ENCODE measurements around the gene ANKRD29.
A peak's percentile ranks its signal among the peaks of the same experiment; 100 is the strongest.
"Not testable (repeated sequence)": the region's sequence is repeated elsewhere in the genome, so short reads cannot be mapped to it uniquely, and the experiment has no call there.

Gene ANKRD29

DNA sequence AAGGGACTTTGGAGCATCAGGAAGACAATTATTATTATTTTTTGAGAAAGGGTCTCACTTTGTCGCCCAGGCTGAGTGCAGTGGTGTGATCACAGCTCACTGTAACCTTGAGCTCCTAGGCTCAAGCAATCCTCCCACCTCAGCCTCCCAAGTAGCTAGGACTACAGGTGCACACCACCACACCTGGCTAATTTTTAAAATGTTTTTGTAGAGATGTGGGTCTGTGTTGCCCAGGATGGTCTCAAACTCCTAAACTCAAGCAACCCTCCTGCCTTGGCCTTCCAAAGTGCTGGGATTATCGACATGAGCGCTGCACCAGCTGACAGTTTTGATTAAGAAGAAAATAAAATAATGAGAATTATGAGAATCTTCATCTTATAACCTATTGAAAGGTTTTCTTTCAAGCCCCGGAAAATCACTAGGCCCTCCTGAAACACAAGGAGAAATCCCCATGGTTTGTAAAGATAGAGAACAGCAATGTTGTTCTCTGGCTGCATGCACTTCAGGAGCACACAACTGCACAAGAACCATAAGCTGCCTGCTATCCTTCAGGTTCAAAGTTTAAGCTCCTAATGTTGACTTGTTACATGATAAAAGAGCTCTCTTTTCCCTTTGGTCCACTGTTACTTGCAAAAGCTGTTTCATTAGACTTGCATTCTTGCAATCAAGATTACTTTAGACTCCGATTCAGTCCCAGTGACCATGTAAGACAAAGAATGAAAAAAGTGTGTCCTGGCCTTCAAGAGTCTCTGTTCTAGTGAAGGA is 93.2 kb downstream of the ANKRD29 start:
- no peak for DNase-seq
- no peak overlapping the region for H3K4me3 Mint-ChIP-seq
- H3K36me3 Mint-ChIP-seq: peaks cover 38 to 72% of the 10 kb centered on the region in 2 donors
- no peaks in the 10 kb centered on the region for H3K27me3 Mint-ChIP-seq
- no peaks in the 10 kb centered on the region for H3K9me3 Mint-ChIP-seq
- ATAC-seq (replicated peaks): no peak
- H3K27ac Mint-ChIP-seq: no peak overlapping the region
- peaks cover 2 to 11% of the 10 kb centered on the region in 2 donors for H3K4me1 Mint-ChIP-seq

- Mint-ChIP-seq H3K4me3 (no peak overlapping the region), H3K4me1 (peaks cover 0 to 13% of the 10 kb centered on the region in 2 donors), H3K27ac (no peak overlapping the region), H3K27me3 (no peaks in the 10 kb centered on the region), H3K9me3 (no peaks in the 10 kb centered on the region), H3K36me3 (peaks cover 42 to 70% of the 10 kb centered on the region in 2 donors)
- no peak for DNase-seq
- no peak for ATAC-seq (replicated peaks)
Measured at GRCh38 chr18:23568281-23569138, 94.2 kb downstream of the ANKRD29 start.

- Mint-ChIP-seq H3K27me3 (no peaks in the 10 kb centered on the region), H3K27ac (no peak overlapping the region), H3K4me1 (peaks cover 0 to 13% of the 10 kb centered on the region in 2 donors), H3K4me3 (no peak overlapping the region), H3K9me3 (no peaks in the 10 kb centered on the region), H3K36me3 (peaks cover 45 to 71% of the 10 kb centered on the region in 2 donors)
- DNase-seq (no peak), ATAC-seq (replicated peaks) (no peak)
Measured at GRCh38 chr18:23567671-23568070, 95.0 kb downstream of the ANKRD29 start.

DNA sequence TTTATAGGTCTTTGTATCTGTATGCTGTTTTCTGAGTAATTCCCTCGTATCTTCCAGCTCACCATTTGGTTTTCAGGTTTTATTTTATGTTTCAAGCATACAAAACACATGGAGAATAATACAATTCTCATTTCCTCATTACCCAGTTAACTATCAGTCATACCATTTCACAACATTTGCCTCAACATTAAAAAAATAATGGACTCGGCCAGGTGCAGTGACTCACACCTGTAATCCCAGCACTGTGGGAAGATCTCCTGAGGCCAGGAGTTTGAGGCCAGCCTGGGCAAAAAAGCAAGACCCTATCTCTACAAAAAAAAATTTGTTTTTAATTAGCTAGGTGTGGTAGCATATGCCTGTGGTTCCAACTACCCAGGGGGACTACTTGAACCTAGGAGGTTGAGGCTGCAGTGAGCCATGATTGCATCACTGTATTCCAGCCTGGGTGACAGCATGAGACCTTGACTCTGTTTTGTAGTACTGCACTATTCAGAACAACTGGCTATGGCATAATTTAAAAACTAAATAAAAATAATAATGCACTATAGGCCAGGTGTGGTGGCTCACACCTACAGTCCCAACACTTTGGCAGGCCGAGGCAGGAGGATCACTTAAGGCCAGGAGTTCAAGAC is 96.7 kb downstream of the ANKRD29 start:
- Mint-ChIP-seq H3K27ac (no peak overlapping the region), H3K9me3 (no peaks in the 10 kb centered on the region), H3K4me1 (peaks cover 0 to 13% of the 10 kb centered on the region in 2 donors), H3K4me3 (no peak overlapping the region), H3K36me3 (peaks cover 61 to 82% of the 10 kb centered on the region in 2 donors), H3K27me3 (no peaks in the 10 kb centered on the region)
- no peak for DNase-seq
- no peak for ATAC-seq (replicated peaks)

- DNase-seq (no peak), ATAC-seq (replicated peaks) (peak; percentile 65 to 71)
- peaks cover 0 to 13% of the 10 kb centered on the region in 2 donors for H3K4me1 Mint-ChIP-seq
- no peaks in the 10 kb centered on the region for H3K9me3 Mint-ChIP-seq
- H3K36me3 Mint-ChIP-seq: peaks cover 66 to 77% of the 10 kb centered on the region in 2 donors
- no peaks in the 10 kb centered on the region for H3K27me3 Mint-ChIP-seq
- H3K27ac Mint-ChIP-seq: no peak overlapping the region
- no peak overlapping the region for H3K4me3 Mint-ChIP-seq
Measured at GRCh38 chr18:23563377-23564043, 99.2 kb downstream of the ANKRD29 start.

- no peaks in the 10 kb centered on the region for H3K9me3 Mint-ChIP-seq
- H3K27me3 Mint-ChIP-seq: no peaks in the 10 kb centered on the region
- ATAC-seq (replicated peaks) (no peak), DNase-seq (no peak)
- peaks cover 72 to 75% of the 10 kb centered on the region in 2 donors for H3K36me3 Mint-ChIP-seq
- peaks cover 0 to 13% of the 10 kb centered on the region in 2 donors for H3K4me1 Mint-ChIP-seq
- no peak overlapping the region for H3K4me3 Mint-ChIP-seq
- H3K27ac Mint-ChIP-seq: no peak overlapping the region
Measured at GRCh38 chr18:23560186-23560585, 102.5 kb downstream of the ANKRD29 start.

DNA sequence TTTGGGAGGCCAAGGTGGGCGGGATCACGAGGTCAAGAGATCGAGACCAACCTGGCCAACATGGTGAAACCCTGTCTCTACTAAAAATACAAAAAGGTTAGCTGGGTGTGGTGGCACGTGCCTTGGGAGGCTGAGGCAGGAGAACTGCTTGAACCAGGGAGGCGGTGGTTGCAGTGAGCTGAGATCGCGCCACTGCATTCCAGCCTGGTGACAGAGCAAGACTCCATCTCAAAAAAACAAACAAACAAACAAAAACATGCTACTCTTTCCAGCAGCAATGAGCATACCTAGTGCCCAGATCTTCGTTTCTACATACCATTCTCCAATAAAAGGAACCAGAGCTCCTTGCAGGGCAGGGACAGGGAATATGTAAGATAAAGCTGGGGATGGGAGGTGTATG is 105.2 kb downstream of the ANKRD29 start:
- not testable (repeated sequence) for H3K27ac Mint-ChIP-seq, DNase-seq, H3K4me3 Mint-ChIP-seq

DNA sequence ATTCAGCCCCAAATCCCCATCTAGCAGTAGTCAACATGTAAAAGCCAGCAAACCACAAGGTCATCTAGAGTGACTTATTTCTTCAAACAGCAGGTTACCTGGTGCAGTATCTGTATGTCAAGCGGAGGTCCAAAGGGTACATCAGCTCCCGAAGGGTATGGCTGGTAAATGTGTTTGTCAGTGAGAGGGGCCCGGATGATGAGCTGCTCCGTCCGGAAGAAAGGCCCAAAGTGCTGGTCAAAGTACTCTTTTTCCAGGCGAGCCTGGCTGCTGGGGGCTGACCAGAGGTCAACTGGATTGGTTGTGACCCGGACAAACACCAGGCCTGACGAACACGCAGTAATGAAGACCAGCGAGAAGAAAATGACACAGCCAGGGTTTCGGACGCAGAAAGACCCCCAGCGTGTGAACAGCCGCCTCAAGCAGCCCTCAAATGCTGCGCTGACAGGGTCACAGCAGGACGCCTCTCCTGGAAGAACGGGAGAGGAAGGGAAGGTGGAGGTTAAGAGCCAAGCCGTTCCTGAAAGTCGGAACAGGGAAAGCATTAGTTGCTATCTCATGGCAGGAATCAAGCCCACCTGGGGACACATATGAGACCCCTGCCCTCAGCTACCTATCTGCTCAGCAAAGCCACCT is 106.4 kb downstream of the ANKRD29 start:
- no peak for ATAC-seq (replicated peaks)
- H3K9me3 Mint-ChIP-seq: no peaks in the 10 kb centered on the region
- peaks cover 0 to 4% of the 10 kb centered on the region in 2 donors for H3K4me1 Mint-ChIP-seq
- DNase-seq: no peak
- no peaks in the 10 kb centered on the region for H3K27me3 Mint-ChIP-seq
- H3K27ac Mint-ChIP-seq: no peak overlapping the region
- no peak overlapping the region for H3K4me3 Mint-ChIP-seq
- peaks cover 75 to 76% of the 10 kb centered on the region in 2 donors for H3K36me3 Mint-ChIP-seq

More for the DNA sequence above, 105.2 kb downstream of the ANKRD29 start:
- H3K27me3 Mint-ChIP-seq; H3K4me1 Mint-ChIP-seq; ATAC-seq (replicated peaks); H3K9me3 Mint-ChIP-seq: not testable (repeated sequence)
- peaks cover 75 to 77% of the 10 kb centered on the region in 2 donors for H3K36me3 Mint-ChIP-seq

DNA sequence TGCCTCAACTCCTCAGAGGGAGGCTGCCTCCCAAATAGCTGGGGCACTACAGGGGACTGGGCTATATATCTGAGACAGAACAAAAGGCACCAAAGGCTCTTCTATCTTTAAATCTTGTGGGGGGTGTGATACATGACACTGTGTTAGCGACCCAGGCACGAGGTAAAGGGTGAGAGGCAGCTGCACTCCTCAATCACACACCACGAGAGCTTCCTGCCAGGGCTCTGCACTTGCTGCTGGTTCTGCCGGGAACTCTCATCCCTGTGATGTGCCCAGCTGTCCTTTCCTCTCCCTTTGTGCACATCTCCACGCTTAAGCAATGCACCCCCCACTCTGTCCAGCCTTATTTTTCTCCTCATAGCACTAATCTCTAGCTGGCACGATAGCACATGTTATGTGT is 108.8 kb downstream of the ANKRD29 start:
- peaks cover 63 to 71% of the 10 kb centered on the region in 2 donors for H3K36me3 Mint-ChIP-seq
- no peaks in the 10 kb centered on the region for H3K27me3 Mint-ChIP-seq
- no peaks in the 10 kb centered on the region for H3K9me3 Mint-ChIP-seq
- DNase-seq (no peak), ATAC-seq (replicated peaks) (no peak)
- no peak overlapping the region for H3K4me3 Mint-ChIP-seq
- H3K4me1 Mint-ChIP-seq: peaks cover 0 to 4% of the 10 kb centered on the region in 2 donors
- no peak overlapping the region for H3K27ac Mint-ChIP-seq

- Mint-ChIP-seq H3K9me3 (no peaks in the 10 kb centered on the region), H3K4me3 (no peak overlapping the region), H3K27me3 (no peaks in the 10 kb centered on the region), H3K27ac (peak overlapping the region; percentile 60), H3K4me1 (peaks cover 0 to 4% of the 10 kb centered on the region in 2 donors), H3K36me3 (peaks cover 56 to 70% of the 10 kb centered on the region in 2 donors)
- ATAC-seq (replicated peaks): no peak
- no peak for DNase-seq
Measured at GRCh38 chr18:23552505-23552904, 110.2 kb downstream of the ANKRD29 start.

DNA sequence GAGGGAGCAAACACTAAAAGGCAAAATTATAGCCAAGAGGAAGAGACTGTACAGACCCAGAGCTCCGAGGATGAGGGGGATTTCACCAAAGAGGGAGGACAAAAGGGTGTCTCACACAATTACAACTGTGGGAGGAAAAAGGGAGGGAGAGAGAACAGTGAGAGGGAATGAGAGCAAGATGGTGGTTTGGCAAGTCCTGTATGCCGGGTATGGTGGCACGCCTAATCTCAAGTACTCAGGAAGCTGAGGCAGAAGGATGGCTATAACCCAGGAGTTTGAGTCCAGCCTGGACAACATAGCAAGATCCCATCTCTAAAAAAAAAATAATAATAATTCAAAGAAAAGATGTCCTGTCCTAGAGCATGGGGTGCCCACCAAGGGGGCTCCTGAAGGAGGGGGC is 110.7 kb downstream of the ANKRD29 start:
- peak overlapping the region; percentile 60 for H3K27ac Mint-ChIP-seq
- H3K9me3 Mint-ChIP-seq: no peaks in the 10 kb centered on the region
- ATAC-seq (replicated peaks): no peak
- DNase-seq: no peak
- H3K4me1 Mint-ChIP-seq: peaks cover 0 to 4% of the 10 kb centered on the region in 2 donors
- H3K4me3 Mint-ChIP-seq: no peak overlapping the region
- peaks cover 51 to 69% of the 10 kb centered on the region in 2 donors for H3K36me3 Mint-ChIP-seq
- H3K27me3 Mint-ChIP-seq: no peaks in the 10 kb centered on the region

DNA sequence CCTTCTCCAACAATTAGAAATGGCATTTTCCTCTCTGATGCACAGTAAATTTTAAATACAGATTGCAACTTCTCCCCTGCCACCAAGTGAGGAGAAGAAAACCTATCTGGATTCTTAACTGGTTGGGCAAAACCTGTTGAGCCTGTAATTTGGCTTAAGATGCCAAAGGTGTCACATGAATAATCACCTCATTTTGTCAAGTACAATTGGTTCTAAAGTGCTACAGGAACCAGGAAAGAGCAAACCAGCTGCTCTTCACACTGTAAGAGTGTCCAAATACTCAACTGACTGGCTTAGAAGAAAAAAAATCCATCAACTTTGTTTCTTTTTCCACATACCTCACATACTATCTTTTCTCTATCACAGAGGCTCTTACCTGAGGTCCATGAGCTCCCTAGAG is 111.8 kb downstream of the ANKRD29 start:
- no peak for DNase-seq
- Mint-ChIP-seq H3K27ac (peak overlapping the region; percentile 3), H3K9me3 (no peaks in the 10 kb centered on the region), H3K4me1 (peaks cover 0 to 4% of the 10 kb centered on the region in 2 donors), H3K27me3 (no peaks in the 10 kb centered on the region), H3K4me3 (no peak overlapping the region), H3K36me3 (peaks cover 48 to 69% of the 10 kb centered on the region in 2 donors)
- no peak for ATAC-seq (replicated peaks)
